H1 (cell line): Measurements from ENCODE around the gene MYH10. TPM values are rescaled to one million over a fixed set of nuclear protein-coding genes. Genes with fewer than 3 reads are reported as not detected.

ENCODE experiments used
- CTCF ChIA-PET: fragments of 300-600 bp; sonication (Branson Sonifier 250); formaldehyde crosslinking; loops from one replicate; lab custom pipeline; 2021; ENCODE audit not compliant: partially characterized antibody; lab: Charles Lee
- POLR2A ChIA-PET: fragments of 300-600 bp; sonication (Branson Sonifier 250); formaldehyde crosslinking; loops from one replicate; lab custom pipeline; 2021; ENCODE audit warnings: inconsistent platforms; ENCODE audit not compliant: partially characterized antibody; lab: Charles Lee
- DNase-seq, 2 experiments: peaks; one replicate each; pipeline versions ENCODE4 v3.0.0 to v3.0.0-alpha.2; 2010 to 2022; ENCODE audit warnings: low spot score in 2 of 2, low read depth in 1 of 2, mixed read lengths in 1 of 2
- FAIRE-seq: peaks from 2 replicates; lab custom pipeline; 2011; peaks lifted over from hg19 to GRCh38; lab: Jason Lieb, UNC
- H2AFZ ChIP-seq: 2 replicates; pipeline ENCODE4 v1.8.1; 2012; ENCODE audit warnings: low read length, inconsistent platforms
- H2AK5ac ChIP-seq: 2 replicates; pipeline ENCODE4 v1.6.1; 2013; ENCODE audit warnings: low read depth, low read length
- H2BK120ac ChIP-seq: replicated peaks from 2 replicates; pipeline ENCODE3; 2013; ENCODE audit warnings: low read depth, low read length, inconsistent platforms
- H2BK12ac ChIP-seq: 2 replicates; pipeline ENCODE4 v1.6.1; 2013; ENCODE audit warnings: low read depth, low read length
- H2BK15ac ChIP-seq: 2 replicates; pipeline ENCODE4 v1.6.1; 2013; ENCODE audit warnings: low read length
- H2BK20ac ChIP-seq: 2 replicates; pipeline ENCODE4 v1.6.1; 2013; ENCODE audit warnings: low read length
- H2BK5ac ChIP-seq: 2 replicates; pipeline ENCODE4 v1.6.1; 2013; ENCODE audit warnings: low read depth, low read length
- H3K14ac ChIP-seq: 2 replicates; pipeline ENCODE4 v1.6.1; 2013; ENCODE audit warnings: inconsistent platforms; ENCODE audit not compliant: insufficient read length
- H3K18ac ChIP-seq: 2 replicates; pipeline ENCODE4 v1.6.1; 2013; ENCODE audit warnings: low read length; ENCODE audit errors: extremely low read depth
- H3K23ac ChIP-seq: 2 replicates; pipeline ENCODE4 v1.6.1; 2013; ENCODE audit warnings: inconsistent platforms; ENCODE audit not compliant: insufficient read length
- H3K23me2 ChIP-seq: 2 replicates; pipeline ENCODE4 v1.6.1; 2013; ENCODE audit warnings: low read depth, low read length
- H3K27ac ChIP-seq: 2 replicates; pipeline ENCODE4 v1.6.1; 2011; ENCODE audit warnings: low read depth, low read length, inconsistent platforms
- H3K27me3 ChIP-seq, 4 experiments: replicated peaks in 1 of 4; 1 replicate in 1 of 4; 2 replicates in 3 of 4; pipeline versions ENCODE4 v1.6.1 to v1.8.1; 2011 to 2013; ENCODE audit warnings: low read length in 3 of 4, mild to moderate bottlenecking in 3 of 4, inconsistent platforms in 2 of 4, mixed read lengths in 2 of 4, moderate library complexity in 1 of 4; ENCODE audit not compliant: control insufficient read depth in 3 of 4, insufficient read depth in 3 of 4; ENCODE audit errors: extremely low read depth in 1 of 4
- H3K36me3 ChIP-seq, 4 experiments: 2 replicates each; pipeline versions ENCODE4 v1.6.1 to v1.8.1; 2011 to 2013; ENCODE audit warnings: mild to moderate bottlenecking in 4 of 4, low read length in 3 of 4, moderate library complexity in 2 of 4, control low read depth in 1 of 4, inconsistent platforms in 1 of 4; ENCODE audit not compliant: insufficient read depth in 4 of 4, control insufficient read depth in 2 of 4
- H3K4ac ChIP-seq: replicated peaks from 2 replicates; pipeline ENCODE3; 2013; ENCODE audit warnings: low read length, low read depth, mixed read lengths, inconsistent platforms; ENCODE audit not compliant: insufficient read length
- H3K4me1 ChIP-seq, 4 experiments: replicated peaks in 1 of 4; 1 replicate in 1 of 4; 2 replicates in 3 of 4; pipeline versions ENCODE4 v1.6.1 to v1.8.1; 2011 to 2013; ENCODE audit warnings: low read length in 3 of 4, inconsistent platforms in 2 of 4, mixed read lengths in 1 of 4; ENCODE audit not compliant: insufficient read depth in 4 of 4, control insufficient read depth in 3 of 4
- H3K4me2 ChIP-seq, 2 experiments: 2 replicates each; pipeline versions ENCODE4 v1.6.1 to v1.8.1; 2011 to 2013; ENCODE audit warnings: low read depth in 2 of 2, low read length in 2 of 2, control low read depth in 1 of 2, inconsistent platforms in 1 of 2, mild to moderate bottlenecking in 1 of 2; ENCODE audit not compliant: insufficient read depth in 1 of 2
- H3K4me3 ChIP-seq, 4 experiments: fragments of 200-600, 300-600 bp in 1 of 4; sonication (generic), shearing (Covaris generic), sonication (Bioruptor Twin) in 1 of 4; 2 replicates each; pipeline versions ENCODE4 v1.5.1 to v1.8.1; 2011 to 2016; ENCODE audit warnings: low read length in 4 of 4, low read depth in 3 of 4, control low read depth in 2 of 4, inconsistent platforms in 2 of 4, mild to moderate bottlenecking in 2 of 4, mixed read lengths in 1 of 4, moderate library complexity in 1 of 4; ENCODE audit not compliant: insufficient read depth in 2 of 4; ENCODE audit errors: extremely low read depth in 1 of 4
- H3K56ac ChIP-seq: replicated peaks from 2 replicates; pipeline ENCODE3; 2013; ENCODE audit warnings: low read depth, mild to moderate bottlenecking, mixed read lengths, low read length, inconsistent platforms; ENCODE audit not compliant: insufficient read length
- H3K79me1 ChIP-seq: 2 replicates; pipeline ENCODE4 v1.6.1; 2013; ENCODE audit warnings: low read depth, low read length, control low read depth
- H3K79me2 ChIP-seq, 2 experiments: 2 replicates each; pipeline versions ENCODE4 v1.6.1 to v1.8.1; 2012 to 2013; ENCODE audit warnings: low read length in 2 of 2, mild to moderate bottlenecking in 2 of 2, inconsistent platforms in 1 of 2; ENCODE audit not compliant: insufficient read depth in 2 of 2, control insufficient read depth in 1 of 2
- H3K9ac ChIP-seq, 4 experiments: replicated peaks in 1 of 4; 1 replicate in 1 of 4; 2 replicates in 3 of 4; pipeline versions ENCODE4 v1.6.1 to v1.8.1; 2011 to 2013; ENCODE audit warnings: low read depth in 3 of 4, low read length in 3 of 4, control low read depth in 2 of 4, mild to moderate bottlenecking in 2 of 4, moderate library complexity in 2 of 4, inconsistent platforms in 1 of 4; ENCODE audit errors: extremely low read depth in 1 of 4
- H3K9me3 ChIP-seq, 2 experiments: 2 replicates each; pipeline versions ENCODE4 v1.6.1 to v1.8.1; 2012 to 2013; ENCODE audit warnings: mild to moderate bottlenecking in 2 of 2, moderate library complexity in 2 of 2, control low read depth in 1 of 2, inconsistent platforms in 1 of 2, low read depth in 1 of 2, low read length in 1 of 2, mixed read lengths in 1 of 2; ENCODE audit not compliant: insufficient read depth in 2 of 2
- H4K20me1 ChIP-seq, 2 experiments: replicated peaks in 1 of 2; 2 replicates each; pipeline versions ENCODE3 to v1.8.1; 2011 to 2013; ENCODE audit warnings: inconsistent platforms in 2 of 2, low read length in 2 of 2, mild to moderate bottlenecking in 1 of 2; ENCODE audit not compliant: insufficient read depth in 2 of 2, control insufficient read depth in 1 of 2
- H4K5ac ChIP-seq: 2 replicates; pipeline ENCODE4 v1.6.1; 2013; ENCODE audit warnings: low read length, low read depth, mixed read lengths, inconsistent platforms; ENCODE audit not compliant: insufficient read length
- H4K8ac ChIP-seq: 2 replicates; pipeline ENCODE4 v1.8.0; 2013; ENCODE audit warnings: mild to moderate bottlenecking, moderate library complexity, low read length, inconsistent platforms; ENCODE audit not compliant: insufficient read depth; ENCODE audit errors: extremely low read depth
- H4K91ac ChIP-seq: replicated peaks from 2 replicates; pipeline ENCODE3; 2013; ENCODE audit warnings: low read length, mixed read lengths, inconsistent platforms; ENCODE audit not compliant: insufficient read length
- CBX5 ChIP-seq: fragments of 300-800, 300-1000 bp; sonication (generic); IDR thresholded peaks from 2 replicates; pipeline ENCODE4 v1.7.1; 2016; ENCODE audit warnings: antibody characterized with exemption, low read length, low read depth
- CTCF ChIP-seq, 3 experiments: IDR thresholded peaks; 1 replicate in 2 of 3; 2 replicates in 1 of 3; pipeline versions ENCODE4 v1.5.1 to v1.6.1; 2011; ENCODE audit warnings: low read length in 3 of 3, mild to moderate bottlenecking in 3 of 3, inconsistent platforms in 2 of 3, low read depth in 1 of 3, moderate library complexity in 1 of 3; ENCODE audit not compliant: insufficient read depth in 1 of 3; ENCODE audit errors: control extremely low read depth in 1 of 3
- POU5F1 ChIP-seq: IDR thresholded peaks from 2 replicates; pipeline ENCODE4 v1.6.1; 2011; ENCODE audit warnings: low read depth, mild to moderate bottlenecking, low read length, moderate library complexity
- RBBP5 ChIP-seq: IDR thresholded peaks from 2 replicates; pipeline ENCODE4 v1.7.1; 2012; ENCODE audit warnings: low read depth, mild to moderate bottlenecking, inconsistent platforms, low read length, moderate library complexity, borderline replicate concordance
- RFX5 ChIP-seq: IDR thresholded peaks from 2 replicates; pipeline ENCODE4 v1.6.1; 2011; ENCODE audit warnings: low read depth, low read length, improper control_type of control experiment, borderline replicate concordance
- USF2 ChIP-seq: IDR thresholded peaks from 2 replicates; pipeline ENCODE4 v1.6.1; 2011; ENCODE audit warnings: low read length, improper control_type of control experiment
- WGBS, 2 experiments: shearing (Covaris generic) in 1 of 2; methylation state at CpG; one replicate each; pipeline versions ENCODE4 v1.1.6 to v1.1.7; 2013 to 2015; ENCODE audit warnings: low lambda C conversion rate in 2 of 2, mixed read lengths in 2 of 2, inconsistent platforms in 1 of 2, low coverage in 1 of 2, missing lambda C conversion rate in 1 of 2; ENCODE audit not compliant: insufficient replicate concordance in 2 of 2, insufficient coverage in 1 of 2, insufficient read length in 1 of 2; ENCODE audit errors: extremely low coverage in 1 of 2, missing lambda C conversion rate in 1 of 2; 5-methylcytosine and 5-hydroxymethylcytosine counted together
- polyA plus RNA-seq, 7 experiments: library from polyadenylated mRNA; depleted of rRNA in 3 of 7; stranded (reverse) in 5 of 7; unstranded in 2 of 7; fragments of >200 nt in 5 of 7; fragments of 200-250 nt in 2 of 7; gene quantifications; 1 replicate in 5 of 7; 2 replicates in 1 of 7; 4 replicates in 1 of 7; pipeline versions ENCODE4 v1.2.1 to v1.2.3, GENCODE V29; 2011 to 2013; ENCODE audit warnings: missing spikeins in 2 of 7, mixed read lengths in 2 of 7
- total RNA-seq: library from RNA; stranded (reverse); fragmentation: NEBNext Ultra II Directional; extraction: Animal tissue kit (Norgen Biotek cat#: 25700); gene quantifications from 2 replicates; pipeline ENCODE4 v1.2.1, GENCODE V29; 2021

The MYH10 gene
- total and polyA plus RNA-seq, 2 of the 8 experiments (the other 6 are each of a cell fraction or from before 2014, with no cell fraction given): 64.1 to 289 TPM

GRCh38 chr17:8458128-8458527 is 172.4 kb downstream of the MYH10 start:
- no peaks in the 10 kb centered on the region for H3K79me1 ChIP-seq
- H3K36me3 ChIP-seq: peaks cover 5 to 36% (median 7%) of the 10 kb centered on the region in 4 experiments
- ChIA-PET CTCF (interaction anchor here (0.9 to 1.9 kb wide), 2 partner anchors 20 to 48 kb away, joined by 3 to 5 read pairs; no protein-coding TSS in a partner anchor), POLR2A (interaction anchor here (1.4 kb wide), 1 partner anchor 23 kb away, joined by 4 read pairs; no protein-coding TSS in a partner anchor)
- no peak for FAIRE-seq
- DNase-seq: no peak
- no peaks in the 10 kb centered on the region for H3K23me2 ChIP-seq
- no peak overlapping the region for H4K8ac ChIP-seq
- no peaks in the 10 kb centered on the region for H3K79me2 ChIP-seq
- no peak overlapping the region for H2BK5ac ChIP-seq
- no peak overlapping the region for H4K5ac ChIP-seq
- no peak overlapping the region for H2BK20ac ChIP-seq
- no peak overlapping the region for H3K23ac ChIP-seq
- H3K56ac ChIP-seq: no peak overlapping the region
- no peak overlapping the region for H3K18ac ChIP-seq
- H3K9ac ChIP-seq: no peak overlapping the region
- H3K9me3 ChIP-seq: no peaks in the 10 kb centered on the region
- WGBS, 2 experiments: 79% methylated on average over 6 of the region's 6 CpGs; no CpG with 5 or more reads in 1 of the 2 experiments
- H3K4ac ChIP-seq: no peak overlapping the region
- no peak overlapping the region for H3K4me2 ChIP-seq
- no peak overlapping the region for H2BK120ac ChIP-seq
- TF ChIP-seq RFX5: no peak
- no peak for TF ChIP-seq POU5F1
- no peak for TF ChIP-seq USF2
- TF ChIP-seq RBBP5: no peak
- TF ChIP-seq CTCF (IDR thresholded peaks at IDR 0.05; ENCODE audit: control extremely low read depth in 1 of 3, insufficient read depth in 1 of 3, low read depth in 1 of 3, low read length in 3 of 3): no peak
- TF ChIP-seq CBX5: no peak
- H4K91ac ChIP-seq: no peak overlapping the region
- no peak overlapping the region for H2AFZ ChIP-seq
- no peaks in the 10 kb centered on the region for H3K4me1 ChIP-seq
- H2BK15ac ChIP-seq: no peak overlapping the region
- no peak overlapping the region for H2BK12ac ChIP-seq
- H3K27ac ChIP-seq: no peak overlapping the region
- H2AK5ac ChIP-seq: no peak overlapping the region
- H3K14ac ChIP-seq: no peak overlapping the region
- H3K27me3 ChIP-seq: no peaks in the 10 kb centered on the region
- no peak overlapping the region for H3K4me3 ChIP-seq
- H4K20me1 ChIP-seq: peaks cover 0 to 2% of the 10 kb centered on the region in 2 experiments
